Measurements from ENCODE around the gene FOCAD. TPM values are rescaled to one million over a fixed set of nuclear protein-coding genes. Genes with fewer than 3 reads are reported as not detected.

The FOCAD gene
- total RNA-seq, 4 donors from 2014 or later, result 13.9 to 31.2 (median 22.0) TPM

MicroRNAs encoded within 50 kb of the gene (microRNA counts, 767-probe panel; counts per million panel counts)
- microRNA hsa-miR-491-3p (0 to 358 counts per million in 2 donors), microRNA hsa-miR-491-5p (0 to 358 counts per million in 2 donors)

Small RNAs within 50 kb of the gene (microRNA-seq; reads per million reads assigned to microRNA genes)
- gene MIR491 (ENCODE audit: borderline number of aligned reads in 1 of 2, borderline replicate concordance in 2 of 2), result 0.57 to 10.9 reads per million in 2 donors

Other genes with a start within 250 kb of the FOCAD start
- 10 to 100 TPM; 10.6 to 15.2 (median 12.5) TPM for gene MLLT3, start 61.8 kb upstream of the FOCAD start, total RNA-seq